Ishikawa (cell line): Measurements from ENCODE around the gene SKI.

Source experiments
- CEBPB ChIP-seq: IDR thresholded peaks from 2 replicates; pipeline ENCODE4 v1.6.1; 2012
- CREB1 ChIP-seq: IDR thresholded peaks from 2 replicates; pipeline ENCODE4 v1.6.1; 2012; ENCODE audit warnings: low read depth
- EGR1 ChIP-seq: IDR thresholded peaks from 2 replicates; pipeline ENCODE4 v1.6.1; 2012
- EP300 ChIP-seq: IDR thresholded peaks from 2 replicates; pipeline ENCODE4 v1.6.1; 2012; ENCODE audit warnings: borderline replicate concordance
- FOXM1 ChIP-seq: IDR thresholded peaks from 2 replicates; pipeline ENCODE4 v1.6.1; 2012; ENCODE audit warnings: low read depth, borderline replicate concordance
- NFIC ChIP-seq: IDR thresholded peaks from 2 replicates; pipeline ENCODE4 v1.6.1; 2012
- RAD21 ChIP-seq: IDR thresholded peaks from 2 replicates; pipeline ENCODE4 v1.6.1; 2012; ENCODE audit warnings: low read depth
- TAF1 ChIP-seq: IDR thresholded peaks from 2 replicates; pipeline ENCODE4 v1.6.1; 2012; ENCODE audit warnings: low read depth, mild to moderate bottlenecking
- TCF12 ChIP-seq: IDR thresholded peaks from 2 replicates; pipeline ENCODE4 v1.6.1; 2012; ENCODE audit warnings: low read depth
- TEAD4 ChIP-seq: IDR thresholded peaks from 2 replicates; pipeline ENCODE4 v1.6.1; 2012
- YY1 ChIP-seq: IDR thresholded peaks from 2 replicates; pipeline ENCODE4 v1.6.1; 2012; ENCODE audit warnings: low read depth
- ZBTB7A ChIP-seq: IDR thresholded peaks from 2 replicates; pipeline ENCODE4 v1.6.1; 2012; ENCODE audit warnings: low read depth
- TF ChIP-seq, protein P1 (sequence below): IDR thresholded peaks from 2 replicates; pipeline ENCODE4 v1.6.1; 2012; ENCODE audit warnings: low read depth, mild to moderate bottlenecking
- TF ChIP-seq, protein P2 (sequence below): IDR thresholded peaks from 2 replicates; pipeline ENCODE4 v1.6.1; 2012
- TF ChIP-seq, protein P3 (sequence below): IDR thresholded peaks from 2 replicates; pipeline ENCODE4 v1.6.1; 2012

Gene SKI

DNA sequence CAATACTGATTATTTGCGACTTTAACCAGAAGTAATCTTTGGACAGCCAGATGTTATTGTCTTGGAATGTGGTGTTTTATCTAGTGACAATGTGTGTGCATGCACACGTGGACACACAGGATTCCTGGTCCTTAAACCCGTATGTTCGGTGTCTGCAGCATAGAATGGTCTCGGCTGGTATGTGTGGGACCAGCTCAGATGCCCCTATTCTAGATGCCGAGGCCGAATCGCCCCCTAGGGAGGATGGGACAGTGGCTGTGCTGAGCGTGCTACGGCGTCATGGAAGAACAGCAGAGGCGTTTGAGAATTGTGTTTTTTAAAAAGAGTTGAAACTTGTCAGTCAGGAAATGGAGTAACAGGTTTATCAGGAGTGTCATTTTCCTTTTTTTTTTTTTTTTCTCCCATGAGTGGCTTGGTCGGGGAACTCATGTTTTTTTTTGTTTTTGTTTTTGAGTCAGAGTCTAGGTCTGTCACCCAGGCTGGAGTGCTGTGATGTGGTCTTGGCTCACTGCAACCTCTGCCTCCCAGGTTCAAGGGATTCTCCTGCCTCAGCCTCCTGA, 30.1 kb downstream of the SKI start:
- no peak for TF ChIP-seq YY1
- TF ChIP-seq RAD21 = no peak
- TF ChIP-seq EGR1 = no peak
- TF ChIP-seq TEAD4 = no peak
- no peak for TF ChIP-seq FOXM1
- no peak for TF ChIP-seq TAF1
- no peak for TF ChIP-seq TCF12
- TF ChIP-seq, protein P1, sequence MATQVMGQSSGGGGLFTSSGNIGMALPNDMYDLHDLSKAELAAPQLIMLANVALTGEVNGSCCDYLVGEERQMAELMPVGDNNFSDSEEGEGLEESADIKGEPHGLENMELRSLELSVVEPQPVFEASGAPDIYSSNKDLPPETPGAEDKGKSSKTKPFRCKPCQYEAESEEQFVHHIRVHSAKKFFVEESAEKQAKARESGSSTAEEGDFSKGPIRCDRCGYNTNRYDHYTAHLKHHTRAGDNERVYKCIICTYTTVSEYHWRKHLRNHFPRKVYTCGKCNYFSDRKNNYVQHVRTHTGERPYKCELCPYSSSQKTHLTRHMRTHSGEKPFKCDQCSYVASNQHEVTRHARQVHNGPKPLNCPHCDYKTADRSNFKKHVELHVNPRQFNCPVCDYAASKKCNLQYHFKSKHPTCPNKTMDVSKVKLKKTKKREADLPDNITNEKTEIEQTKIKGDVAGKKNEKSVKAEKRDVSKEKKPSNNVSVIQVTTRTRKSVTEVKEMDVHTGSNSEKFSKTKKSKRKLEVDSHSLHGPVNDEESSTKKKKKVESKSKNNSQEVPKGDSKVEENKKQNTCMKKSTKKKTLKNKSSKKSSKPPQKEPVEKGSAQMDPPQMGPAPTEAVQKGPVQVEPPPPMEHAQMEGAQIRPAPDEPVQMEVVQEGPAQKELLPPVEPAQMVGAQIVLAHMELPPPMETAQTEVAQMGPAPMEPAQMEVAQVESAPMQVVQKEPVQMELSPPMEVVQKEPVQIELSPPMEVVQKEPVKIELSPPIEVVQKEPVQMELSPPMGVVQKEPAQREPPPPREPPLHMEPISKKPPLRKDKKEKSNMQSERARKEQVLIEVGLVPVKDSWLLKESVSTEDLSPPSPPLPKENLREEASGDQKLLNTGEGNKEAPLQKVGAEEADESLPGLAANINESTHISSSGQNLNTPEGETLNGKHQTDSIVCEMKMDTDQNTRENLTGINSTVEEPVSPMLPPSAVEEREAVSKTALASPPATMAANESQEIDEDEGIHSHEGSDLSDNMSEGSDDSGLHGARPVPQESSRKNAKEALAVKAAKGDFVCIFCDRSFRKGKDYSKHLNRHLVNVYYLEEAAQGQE = no peak
- TF ChIP-seq, protein P2, sequence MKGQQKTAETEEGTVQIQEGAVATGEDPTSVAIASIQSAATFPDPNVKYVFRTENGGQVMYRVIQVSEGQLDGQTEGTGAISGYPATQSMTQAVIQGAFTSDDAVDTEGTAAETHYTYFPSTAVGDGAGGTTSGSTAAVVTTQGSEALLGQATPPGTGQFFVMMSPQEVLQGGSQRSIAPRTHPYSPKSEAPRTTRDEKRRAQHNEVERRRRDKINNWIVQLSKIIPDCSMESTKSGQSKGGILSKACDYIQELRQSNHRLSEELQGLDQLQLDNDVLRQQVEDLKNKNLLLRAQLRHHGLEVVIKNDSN = no peak
- TF ChIP-seq, protein P3, sequence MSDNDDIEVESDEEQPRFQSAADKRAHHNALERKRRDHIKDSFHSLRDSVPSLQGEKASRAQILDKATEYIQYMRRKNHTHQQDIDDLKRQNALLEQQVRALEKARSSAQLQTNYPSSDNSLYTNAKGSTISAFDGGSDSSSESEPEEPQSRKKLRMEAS = no peak
- no peak for TF ChIP-seq NFIC
- TF ChIP-seq ZBTB7A = no peak
- TF ChIP-seq EP300 = no peak
- TF ChIP-seq CEBPB = no peak

DNA sequence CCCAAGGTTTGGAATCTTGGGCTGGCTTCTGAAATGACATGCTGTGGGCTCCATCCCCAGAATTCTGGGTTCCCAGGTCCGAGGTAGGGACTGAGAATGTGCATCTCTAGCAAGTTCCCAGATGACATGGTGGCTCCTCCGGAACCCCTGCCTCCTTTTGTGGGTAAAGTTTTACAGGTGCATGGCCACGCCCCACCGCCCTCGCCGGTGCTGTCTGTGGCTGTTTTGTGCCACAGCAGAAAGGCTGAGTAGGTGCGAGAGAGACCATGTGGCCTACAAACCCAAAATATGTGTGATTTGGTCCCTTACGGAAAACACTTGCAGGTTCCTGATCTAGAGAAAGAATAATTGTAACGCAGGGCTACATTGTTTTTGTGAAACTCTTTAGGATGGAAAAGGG, 30.9 kb downstream of the SKI start:
- no peak for TF ChIP-seq YY1

DNA sequence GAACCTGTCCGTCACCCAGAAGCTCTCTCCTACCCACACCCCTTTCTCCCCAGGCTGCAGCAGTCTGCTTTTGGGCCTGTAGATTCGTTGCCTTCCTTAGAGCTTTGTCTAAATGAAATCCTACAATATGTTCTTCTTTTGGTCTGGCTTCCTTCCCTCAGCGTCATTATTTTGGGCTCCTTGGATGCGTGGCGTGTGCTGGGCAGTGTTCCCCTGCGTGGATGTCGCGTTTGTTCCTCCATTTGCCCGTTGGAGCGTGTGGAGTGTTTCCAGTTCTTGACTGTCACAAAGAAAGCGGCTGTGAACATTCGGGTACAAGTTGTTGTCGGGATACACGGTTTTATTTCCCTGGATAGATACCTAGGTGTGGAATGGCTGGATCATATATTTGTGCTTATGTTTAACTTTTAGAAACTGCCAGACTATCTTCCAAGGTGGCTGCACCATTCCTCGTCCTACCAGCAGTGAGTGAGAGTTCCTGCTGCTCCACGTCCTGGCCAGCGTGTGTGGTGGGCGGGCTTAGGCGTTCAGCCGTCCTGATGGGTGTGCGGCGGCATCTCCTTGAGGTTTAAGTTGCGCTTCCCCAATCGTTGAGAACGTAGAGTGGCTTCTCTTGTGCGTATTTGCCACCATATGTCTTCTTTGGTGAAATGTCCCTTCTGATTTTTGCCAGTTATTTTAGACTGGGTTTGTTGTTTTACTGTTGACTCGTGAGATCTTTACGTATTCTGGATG, 31.7 kb downstream of the SKI start:
- TF ChIP-seq CEBPB (no peak), CREB1 (no peak)

DNA sequence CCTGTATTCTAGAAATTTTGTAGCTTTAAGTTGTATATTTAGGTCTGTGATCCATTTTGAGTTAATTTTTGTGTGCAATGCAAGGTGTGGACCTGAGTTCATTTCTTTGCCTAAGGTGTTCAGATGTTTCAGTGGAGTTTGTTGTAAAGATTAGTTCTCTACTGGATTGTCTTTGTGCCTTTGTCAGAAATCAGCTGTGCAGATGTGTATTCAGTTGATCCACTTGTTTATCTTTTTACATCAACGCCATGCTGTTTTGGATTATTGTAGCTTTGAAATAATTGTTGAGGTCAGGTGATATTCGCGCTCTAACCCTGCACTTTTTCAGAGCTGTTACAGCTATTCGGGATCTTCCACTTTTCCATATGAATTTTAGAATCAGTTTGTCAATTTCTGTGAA, 32.8 kb downstream of the SKI start:
- TF ChIP-seq RAD21 = no peak
- TF ChIP-seq TCF12 = no peak
- TF ChIP-seq, protein P2 = no peak
- no peak for TF ChIP-seq EGR1
- TF ChIP-seq, protein P1 = no peak
- TF ChIP-seq CEBPB = no peak
- no peak for TF ChIP-seq CREB1
- TF ChIP-seq ZBTB7A = no peak

DNA sequence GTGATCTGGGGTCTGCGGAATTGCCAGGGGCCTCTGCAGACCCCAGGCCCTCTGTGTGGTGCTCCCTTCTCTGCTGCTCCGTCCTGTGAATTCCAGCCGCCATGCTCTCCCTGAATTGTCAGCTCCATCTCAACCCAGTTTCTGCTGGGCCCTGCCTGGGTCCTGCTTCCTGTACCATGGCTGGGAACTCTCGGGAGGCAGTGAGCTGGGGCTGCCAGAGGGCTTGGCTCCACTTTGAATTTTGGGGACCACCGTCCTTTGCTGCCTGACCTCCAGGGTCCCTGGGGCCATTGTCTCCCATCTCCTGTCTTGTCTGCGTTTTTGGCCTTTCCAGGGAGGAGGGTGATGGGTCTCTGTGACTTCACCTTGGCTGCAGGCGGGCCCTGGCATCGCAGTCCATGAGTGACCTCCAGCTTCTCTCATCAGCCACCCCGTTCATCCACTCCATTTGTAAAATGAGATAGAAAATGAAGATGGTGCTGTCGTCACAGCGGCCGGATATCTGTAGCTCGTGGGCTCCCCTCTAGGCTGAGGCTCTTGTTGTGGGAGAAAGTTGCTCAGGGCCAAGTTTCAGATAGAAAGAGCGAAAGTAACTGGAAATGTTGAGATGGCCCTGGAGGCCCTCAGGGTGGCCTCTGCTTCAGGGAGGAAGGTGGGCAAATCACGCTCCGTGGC, 38.3 kb downstream of the SKI start:
- TF ChIP-seq FOXM1 = no peak
- TF ChIP-seq YY1 = no peak
- TF ChIP-seq TAF1 = no peak
- TF ChIP-seq, protein P1 = no peak
- no peak for TF ChIP-seq NFIC
- TF ChIP-seq CREB1 = no peak
- TF ChIP-seq, protein P2 = no peak
- no peak for TF ChIP-seq CEBPB
- TF ChIP-seq EP300 = no peak
- no peak for TF ChIP-seq TEAD4
- TF ChIP-seq EGR1 = no peak
- TF ChIP-seq RAD21 = no peak
- no peak for TF ChIP-seq TCF12
- TF ChIP-seq, protein P3 = no peak
- no peak for TF ChIP-seq ZBTB7A
